Sigmoid colon (tissue), 7 donors: ENCODE results near the gene BCAS3. TPM values are rescaled to one million over a fixed set of nuclear protein-coding genes. Genes with fewer than 3 reads are reported as not detected.

Experiments used
- DNase-seq: peaks from one replicate; pipeline ENCODE4 v3.0.0-alpha.2; 2019
- H3K27ac ChIP-seq, 4 donors: fragments of 200-600 bp; sonication (generic); one replicate each; pipeline ENCODE4 v1.5.1; 2016 to 2019; ENCODE audit warnings: mild to moderate bottlenecking in 1 of 4
- H3K27me3 ChIP-seq, 3 donors: fragments of 200-600 bp; sonication (generic); one replicate each; pipeline ENCODE4 v1.5.1; 2019; ENCODE audit warnings: mild to moderate bottlenecking in 1 of 3
- H3K36me3 ChIP-seq, 4 donors: fragments of 200-600 bp; sonication (generic); one replicate each; pipeline ENCODE4 v1.5.1; 2016 to 2019
- H3K4me1 ChIP-seq, 4 donors: fragments of 200-600 bp; sonication (generic); one replicate each; pipeline ENCODE4 v1.5.1; 2017 to 2019
- H3K4me3 ChIP-seq, 4 donors: fragments of 200-600 bp; sonication (generic); one replicate each; pipeline ENCODE4 v1.5.1; 2017 to 2019; ENCODE audit warnings: mild to moderate bottlenecking in 2 of 4, moderate library complexity in 1 of 4
- H3K9me3 ChIP-seq, 4 donors: fragments of 200-600 bp in 3 of 4; sonication (generic) in 3 of 4; one replicate each; pipeline versions ENCODE4 v1.5.1 to v1.6.1; 2013 to 2019
- EP300 ChIP-seq, 4 donors: sonication (generic); formaldehyde crosslinking; IDR thresholded peaks; one replicate each; pipeline ENCODE4 v1.6.1; 2017; ENCODE audit warnings: antibody characterized with exemption in 4 of 4
- POLR2A ChIP-seq, 2 donors: fragments of 450-650 bp; IDR thresholded peaks; one replicate each; pipeline ENCODE4 v1.6.1; 2016; ENCODE audit warnings: antibody characterized with exemption in 2 of 2, mild to moderate bottlenecking in 2 of 2, moderate library complexity in 2 of 2
- POLR2AphosphoS5 ChIP-seq, 4 donors: sonication (generic); formaldehyde crosslinking; IDR thresholded peaks; one replicate each; pipeline ENCODE4 v1.6.1; 2017; ENCODE audit warnings: antibody characterized with exemption in 4 of 4
- WGBS, 2 donors: extraction: QIAGEN DNeasy Blood & Tissue Kit; methylation state at CpG; one replicate each; pipeline ENCODE4 v1.1.7; 2013; 5-methylcytosine and 5-hydroxymethylcytosine counted together
- intact Hi-C: fragments of 100-400 bp; cut with DNase I; formaldehyde crosslinking; loops from one replicate; pipeline ENCODE4 v1.15.1; 2023
- polyA plus RNA-seq, 3 donors: library from polyadenylated mRNA; stranded (reverse); fragments of 200-250 nt; gene quantifications; one replicate each; pipeline ENCODE4 v1.2.3, GENCODE V29; 2013
- total RNA-seq, 4 donors: library from RNA; depleted of rRNA; stranded (reverse); fragments of >200 nt; gene quantifications; one replicate each; pipeline ENCODE4 v1.1.0, GENCODE V29; 2016
- TF ChIP-seq, protein P1 (sequence below), 4 experiments: fragments of 450-650 bp in 3 of 4; fragments of 200-600 bp in 1 of 4; IDR thresholded peaks; one replicate each; pipeline ENCODE4 v1.5.1; 2016 to 2019; ENCODE audit warnings: antibody characterized with exemption in 4 of 4, mild to moderate bottlenecking in 3 of 4, moderate library complexity in 2 of 4
- donor health status: healthy with polysubstance abuse.
- donor health status: Bipolar disorder and iron deficiency.
- donor health status: healthy.

The BCAS3 gene
- total and polyA plus RNA-seq, 7 donors, result 6.3 to 38.5 (median 28.5) TPM

DNA sequence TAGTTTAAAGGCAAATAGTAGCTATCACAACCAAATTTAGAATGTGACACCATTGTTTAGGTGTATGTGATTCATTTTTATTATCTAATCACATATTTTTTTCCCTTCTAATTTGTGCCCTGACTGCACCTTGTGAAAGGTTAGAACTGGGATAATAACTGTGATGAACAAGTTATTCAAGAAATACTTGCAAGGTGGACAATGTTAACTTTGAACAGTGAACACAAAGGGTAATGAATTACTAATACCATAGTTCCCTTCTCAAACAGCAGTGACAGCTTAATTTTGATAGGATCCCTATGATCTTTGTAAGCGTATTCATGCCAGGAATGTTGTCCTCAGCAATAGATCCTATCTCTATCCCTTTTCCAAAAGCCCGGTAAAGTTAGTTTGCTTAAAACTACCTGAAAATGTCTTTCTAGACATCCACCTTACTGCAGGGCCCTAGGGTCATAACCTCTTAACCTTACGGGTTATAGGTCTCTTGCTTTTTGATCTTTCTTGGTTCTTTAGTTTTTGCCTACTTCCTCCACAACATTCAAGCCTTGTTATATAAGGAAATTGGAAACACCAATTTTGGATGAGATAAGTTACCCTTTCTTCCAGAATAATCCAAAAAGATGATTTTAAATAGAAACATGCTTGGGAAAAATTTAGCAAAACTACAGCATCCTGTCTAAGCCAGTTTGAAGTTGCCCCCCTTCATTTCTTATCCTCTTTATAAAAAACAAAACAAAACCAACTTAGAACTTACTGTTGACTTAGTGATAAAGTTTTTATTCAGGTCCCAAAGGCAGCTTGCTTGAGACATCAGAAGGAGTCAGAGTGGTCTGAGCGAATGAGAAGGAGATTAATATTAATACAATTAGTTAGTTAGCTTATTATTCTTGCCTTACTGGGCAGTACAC lies 522.0 kb downstream of the BCAS3 start:
- Histone ChIP-seq H3K36me3 (no peaks in the 10 kb centered on the region), H3K27me3 (no peaks in the 10 kb centered on the region), H3K9me3 (no peaks in the 10 kb centered on the region), H3K4me3 (no peak overlapping the region), H3K4me1 (peaks cover 0 to 6% (median 2%) of the 10 kb centered on the region in 4 donors), H3K27ac (peak overlapping the region in 1 of 4 donors; percentile 74)
- no peak for DNase-seq
- TF ChIP-seq EP300 (IDR thresholded peaks at IDR 0.05), result no peak
- no peak for TF ChIP-seq POLR2A (IDR thresholded peaks at IDR 0.05)
- TF ChIP-seq, protein P1, sequence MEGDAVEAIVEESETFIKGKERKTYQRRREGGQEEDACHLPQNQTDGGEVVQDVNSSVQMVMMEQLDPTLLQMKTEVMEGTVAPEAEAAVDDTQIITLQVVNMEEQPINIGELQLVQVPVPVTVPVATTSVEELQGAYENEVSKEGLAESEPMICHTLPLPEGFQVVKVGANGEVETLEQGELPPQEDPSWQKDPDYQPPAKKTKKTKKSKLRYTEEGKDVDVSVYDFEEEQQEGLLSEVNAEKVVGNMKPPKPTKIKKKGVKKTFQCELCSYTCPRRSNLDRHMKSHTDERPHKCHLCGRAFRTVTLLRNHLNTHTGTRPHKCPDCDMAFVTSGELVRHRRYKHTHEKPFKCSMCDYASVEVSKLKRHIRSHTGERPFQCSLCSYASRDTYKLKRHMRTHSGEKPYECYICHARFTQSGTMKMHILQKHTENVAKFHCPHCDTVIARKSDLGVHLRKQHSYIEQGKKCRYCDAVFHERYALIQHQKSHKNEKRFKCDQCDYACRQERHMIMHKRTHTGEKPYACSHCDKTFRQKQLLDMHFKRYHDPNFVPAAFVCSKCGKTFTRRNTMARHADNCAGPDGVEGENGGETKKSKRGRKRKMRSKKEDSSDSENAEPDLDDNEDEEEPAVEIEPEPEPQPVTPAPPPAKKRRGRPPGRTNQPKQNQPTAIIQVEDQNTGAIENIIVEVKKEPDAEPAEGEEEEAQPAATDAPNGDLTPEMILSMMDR (IDR thresholded peaks at IDR 0.05), result no peak
- no peak for TF ChIP-seq POLR2AphosphoS5 (IDR thresholded peaks at IDR 0.05)
- intact Hi-C loops, result no loop called here
- 93 to 94% methylated on average over 4 of the region's 4 CpGs for WGBS, 2 donors

- Histone ChIP-seq H3K4me3 (no peak overlapping the region), H3K27ac (peak overlapping the region in 1 of 4 donors; percentile 74), H3K9me3 (no peaks in the 10 kb centered on the region), H3K27me3 (no peaks in the 10 kb centered on the region), H3K36me3 (no peaks in the 10 kb centered on the region), H3K4me1 (peaks cover 0 to 6% (median 2%) of the 10 kb centered on the region in 4 donors)
- TF ChIP-seq POLR2AphosphoS5 (IDR thresholded peaks at IDR 0.05) (no peak), POLR2A (IDR thresholded peaks at IDR 0.05) (no peak), EP300 (IDR thresholded peaks at IDR 0.05) (no peak)
- TF ChIP-seq, protein P1 (IDR thresholded peaks at IDR 0.05), result no peak
- WGBS, 2 donors, result 94 to 97% methylated on average over 8 of the region's 8 CpGs
- intact Hi-C loops, result no loop called here
- no peak for DNase-seq
Measured at GRCh38 chr17:61200339-61200715, 522.7 kb downstream of the BCAS3 start.

DNA sequence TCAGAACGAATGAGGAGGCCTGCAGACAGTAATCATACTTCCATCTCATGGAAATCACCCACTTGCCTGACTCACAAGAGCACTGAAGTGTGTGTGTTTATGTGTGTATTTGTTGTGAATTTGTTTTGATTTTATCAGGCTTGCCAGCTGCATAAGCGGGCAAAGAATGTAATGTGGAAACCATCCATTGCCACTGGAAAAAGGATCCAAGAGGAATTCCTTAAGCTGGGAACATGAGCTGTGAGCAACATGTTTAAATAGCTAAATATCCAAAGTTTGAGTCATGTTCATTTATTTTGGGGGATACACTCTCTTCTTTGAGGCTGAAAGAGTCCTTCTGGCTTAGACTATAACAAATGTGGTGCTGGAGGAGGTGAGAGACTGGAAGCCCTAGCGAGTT lies 523.6 kb downstream of the BCAS3 start:
- peaks cover 0 to 5% (median 2%) of the 10 kb centered on the region in 4 donors for H3K4me1 ChIP-seq
- H3K27ac ChIP-seq, result peak overlapping the region in 1 of 4 donors; percentile 74
- intact Hi-C loops, result no loop called here
- DNase-seq, result no peak
- H3K27me3 ChIP-seq, result no peaks in the 10 kb centered on the region
- no peaks in the 10 kb centered on the region for H3K36me3 ChIP-seq
- no peaks in the 10 kb centered on the region for H3K9me3 ChIP-seq
- no peak for TF ChIP-seq POLR2A (IDR thresholded peaks at IDR 0.05)
- no peak for TF ChIP-seq EP300 (IDR thresholded peaks at IDR 0.05)
- TF ChIP-seq, protein P1 (IDR thresholded peaks at IDR 0.05), result no peak
- TF ChIP-seq POLR2AphosphoS5 (IDR thresholded peaks at IDR 0.05), result no peak
- no peak overlapping the region for H3K4me3 ChIP-seq
- WGBS, 2 donors, result 78 to 79% methylated on average over 3 of the region's 3 CpGs

DNA sequence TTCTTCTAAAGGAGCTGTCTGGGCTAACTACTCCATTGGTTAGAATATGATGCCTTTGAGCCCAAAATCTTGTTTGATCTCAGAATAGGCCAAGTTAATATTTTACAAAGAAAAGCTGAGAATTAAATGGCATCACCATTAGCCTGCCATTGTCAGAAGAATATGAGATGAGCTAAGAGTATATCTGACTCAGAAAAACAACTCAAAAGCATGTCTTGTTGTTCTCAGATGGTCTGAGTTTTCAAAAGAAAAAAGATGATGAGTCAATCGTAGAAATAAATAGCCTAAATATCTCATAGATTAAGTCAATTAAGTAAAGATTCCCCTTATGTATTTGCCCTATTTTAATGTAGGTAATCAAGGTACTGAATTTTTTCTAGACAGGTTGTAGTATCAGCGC lies 524.9 kb downstream of the BCAS3 start:
- intact Hi-C loops, result no loop called here
- Histone ChIP-seq H3K4me3 (no peak overlapping the region), H3K36me3 (no peaks in the 10 kb centered on the region), H3K9me3 (no peaks in the 10 kb centered on the region), H3K4me1 (peaks cover 0 to 3% (median 0%) of the 10 kb centered on the region in 4 donors), H3K27me3 (no peaks in the 10 kb centered on the region), H3K27ac (no peak overlapping the region)
- DNase-seq, result no peak
- WGBS, 2 donors, result 97% methylated on average over 2 of the region's 2 CpGs
- no peak for TF ChIP-seq POLR2A (IDR thresholded peaks at IDR 0.05)
- TF ChIP-seq POLR2AphosphoS5 (IDR thresholded peaks at IDR 0.05), result no peak
- no peak for TF ChIP-seq EP300 (IDR thresholded peaks at IDR 0.05)
- TF ChIP-seq, protein P1 (IDR thresholded peaks at IDR 0.05), result no peak
